Keratinocyte (primary cell): ENCODE data around the gene MUS81. TPM values are rescaled to one million over a fixed set of nuclear protein-coding genes. Genes with fewer than 3 reads are reported as not detected.

ENCODE experiments used
- DNase-seq: peaks from one replicate; pipeline ENCODE4 v3.0.0-alpha.2; 2011; ENCODE audit warnings: low read depth, missing footprints, low spot score
- FAIRE-seq: peaks from 2 replicates; lab custom pipeline; 2011; peaks lifted over from hg19 to GRCh38; lab: Jason Lieb, UNC
- H2AFZ ChIP-seq: 2 replicates; pipeline ENCODE4 v1.6.0; 2012; ENCODE audit warnings: low read length, control low read depth, inconsistent platforms; ENCODE audit not compliant: control insufficient read depth
- H3K27ac ChIP-seq: 2 replicates; pipeline ENCODE4 v1.5.1; 2011; ENCODE audit warnings: low read length; ENCODE audit not compliant: control insufficient read depth, insufficient read depth
- H3K27me3 ChIP-seq: 3 replicates; pipeline ENCODE4 v1.6.0; 2011; ENCODE audit warnings: low read length; ENCODE audit not compliant: control insufficient read depth, insufficient read depth; ENCODE audit errors: extremely low read depth
- H3K36me3 ChIP-seq, 2 experiments: 2 replicates in 1 of 2; 3 replicates in 1 of 2; pipeline ENCODE4 v1.5.1; 2011; ENCODE audit warnings: low read length in 2 of 2, mild to moderate bottlenecking in 1 of 2; ENCODE audit not compliant: control insufficient read depth in 2 of 2, insufficient read depth in 2 of 2; ENCODE audit errors: extremely low read depth in 1 of 2
- H3K4me1 ChIP-seq: 3 replicates; pipeline ENCODE4 v1.5.1; 2011; ENCODE audit warnings: low read length; ENCODE audit not compliant: control insufficient read depth, insufficient read depth; ENCODE audit errors: extremely low read depth
- H3K4me2 ChIP-seq: 3 replicates; pipeline ENCODE4 v1.6.0; 2011; ENCODE audit warnings: low read depth, low read length; ENCODE audit not compliant: control insufficient read depth, insufficient read depth; ENCODE audit errors: extremely low read depth
- H3K4me3 ChIP-seq, 3 experiments: fragments of 200-600 bp in 1 of 3; sonication (generic) in 1 of 3; 2 replicates in 2 of 3; 3 replicates in 1 of 3; pipeline ENCODE4 v1.5.1; 2011 to 2016; ENCODE audit warnings: low read length in 3 of 3, mild to moderate bottlenecking in 3 of 3, control low read depth in 2 of 3, inconsistent platforms in 1 of 3, low read depth in 1 of 3, mixed read lengths in 1 of 3, mixed run types in 1 of 3, moderate library complexity in 1 of 3; ENCODE audit not compliant: control insufficient read depth in 2 of 3, insufficient read depth in 2 of 3; ENCODE audit errors: extremely low read depth in 1 of 3
- H3K79me2 ChIP-seq: 2 replicates; pipeline ENCODE4 v1.6.0; 2012; ENCODE audit warnings: low read length; ENCODE audit not compliant: control insufficient read depth, insufficient read depth
- H3K9ac ChIP-seq: 3 replicates; pipeline ENCODE4 v1.6.0; 2011; ENCODE audit warnings: low read length; ENCODE audit not compliant: control insufficient read depth, insufficient read depth; ENCODE audit errors: extremely low read depth
- H3K9me1 ChIP-seq: 3 replicates; pipeline ENCODE4 v1.6.0; 2011; ENCODE audit warnings: low read length; ENCODE audit not compliant: control insufficient read depth, insufficient read depth; ENCODE audit errors: extremely low read depth
- H3K9me3 ChIP-seq: 2 replicates; pipeline ENCODE4 v1.5.1; 2012; ENCODE audit warnings: low read depth, low read length; ENCODE audit not compliant: control insufficient read depth
- H4K20me1 ChIP-seq: 3 replicates; pipeline ENCODE4 v1.6.0; 2011; ENCODE audit warnings: low read length; ENCODE audit not compliant: control insufficient read depth, insufficient read depth; ENCODE audit errors: extremely low read depth
- EZH2 ChIP-seq: IDR thresholded peaks from one replicate; pipeline ENCODE4 v1.6.1; 2012; ENCODE audit warnings: inconsistent platforms, mild to moderate bottlenecking, low read length, moderate library complexity
- dilution Hi-C: fragments of 300-500 bp; cut with MboI; formaldehyde crosslinking; loops from one replicate; pipeline ENCODE4 v1.7.0; 2020; ENCODE audit warnings: low sequenced_read_pairs; ENCODE audit not compliant: extremely low pct_ligation_motif_present
- polyA plus RNA-seq, 5 experiments: library from polyadenylated mRNA; depleted of rRNA in 3 of 5; stranded (reverse) in 3 of 5; stranded (forward) in 1 of 5; unstranded in 1 of 5; fragments of >200 nt; gene quantifications; 1 replicate in 1 of 5; 2 replicates in 3 of 5; 3 replicates in 1 of 5; pipeline versions ENCODE4 v1.2.1 to v1.2.3, GENCODE V29; 2011 to 2012; ENCODE audit warnings: missing spikeins in 2 of 5, low read depth in 1 of 5, low replicate concordance in 1 of 5
- TF ChIP-seq, protein P1 (sequence below), 3 experiments: IDR thresholded peaks in 1 of 3; conservative IDR thresholded peaks in 1 of 3; optimal IDR thresholded peaks in 1 of 3; 2 replicates in 2 of 3; 3 replicates in 1 of 3; pipeline versions ENCODE3 to v1.5.1; 2011; ENCODE audit warnings: low read length in 3 of 3, mild to moderate bottlenecking in 3 of 3, moderate library complexity in 2 of 3, control low read depth in 1 of 3, inconsistent platforms in 1 of 3; ENCODE audit not compliant: insufficient read depth in 2 of 3; ENCODE audit errors: extremely low read depth in 1 of 3

MUS81 gene
- polyA plus RNA-seq, 1 donor (not counting 4 experiments of a cell fraction or from before 2014, with no cell fraction given), result 28.0 TPM

GRCh38 chr11:65892661-65893317 is 32.6 kb downstream of the MUS81 start:
- Histone ChIP-seq H2AFZ (no peak overlapping the region), H3K27me3 (no peaks in the 10 kb centered on the region), H3K9me1 (peaks cover 2% of the 10 kb centered on the region), H3K27ac (no peak overlapping the region), H3K36me3 (peaks cover 22 to 47% of the 10 kb centered on the region in 2 experiments), H3K4me2 (peak overlapping the region; percentile 74), H4K20me1 (peaks cover 48% of the 10 kb centered on the region), H3K4me3 (peak overlapping the region in 2 of 3 experiments; percentile 43 to 55), H3K79me2 (peaks cover 47% of the 10 kb centered on the region), H3K9ac (peak overlapping the region; percentile 6), H3K4me1 (peaks cover 63% of the 10 kb centered on the region), H3K9me3 (no peaks in the 10 kb centered on the region)
- dilution Hi-C loops, result no loop called here
- no peak for DNase-seq
- no peak for FAIRE-seq
- TF ChIP-seq EZH2, result no peak
- TF ChIP-seq, protein P1, sequence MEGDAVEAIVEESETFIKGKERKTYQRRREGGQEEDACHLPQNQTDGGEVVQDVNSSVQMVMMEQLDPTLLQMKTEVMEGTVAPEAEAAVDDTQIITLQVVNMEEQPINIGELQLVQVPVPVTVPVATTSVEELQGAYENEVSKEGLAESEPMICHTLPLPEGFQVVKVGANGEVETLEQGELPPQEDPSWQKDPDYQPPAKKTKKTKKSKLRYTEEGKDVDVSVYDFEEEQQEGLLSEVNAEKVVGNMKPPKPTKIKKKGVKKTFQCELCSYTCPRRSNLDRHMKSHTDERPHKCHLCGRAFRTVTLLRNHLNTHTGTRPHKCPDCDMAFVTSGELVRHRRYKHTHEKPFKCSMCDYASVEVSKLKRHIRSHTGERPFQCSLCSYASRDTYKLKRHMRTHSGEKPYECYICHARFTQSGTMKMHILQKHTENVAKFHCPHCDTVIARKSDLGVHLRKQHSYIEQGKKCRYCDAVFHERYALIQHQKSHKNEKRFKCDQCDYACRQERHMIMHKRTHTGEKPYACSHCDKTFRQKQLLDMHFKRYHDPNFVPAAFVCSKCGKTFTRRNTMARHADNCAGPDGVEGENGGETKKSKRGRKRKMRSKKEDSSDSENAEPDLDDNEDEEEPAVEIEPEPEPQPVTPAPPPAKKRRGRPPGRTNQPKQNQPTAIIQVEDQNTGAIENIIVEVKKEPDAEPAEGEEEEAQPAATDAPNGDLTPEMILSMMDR (optimal IDR thresholded peaks at IDR 0.05 in 1 of 3, IDR thresholded peaks at IDR 0.05 in 1 of 3, conservative IDR thresholded peaks at IDR 0.05 in 1 of 3; ENCODE audit: extremely low read depth in 1 of 3, insufficient read depth in 2 of 3, low read length in 3 of 3), result no peak

DNA sequence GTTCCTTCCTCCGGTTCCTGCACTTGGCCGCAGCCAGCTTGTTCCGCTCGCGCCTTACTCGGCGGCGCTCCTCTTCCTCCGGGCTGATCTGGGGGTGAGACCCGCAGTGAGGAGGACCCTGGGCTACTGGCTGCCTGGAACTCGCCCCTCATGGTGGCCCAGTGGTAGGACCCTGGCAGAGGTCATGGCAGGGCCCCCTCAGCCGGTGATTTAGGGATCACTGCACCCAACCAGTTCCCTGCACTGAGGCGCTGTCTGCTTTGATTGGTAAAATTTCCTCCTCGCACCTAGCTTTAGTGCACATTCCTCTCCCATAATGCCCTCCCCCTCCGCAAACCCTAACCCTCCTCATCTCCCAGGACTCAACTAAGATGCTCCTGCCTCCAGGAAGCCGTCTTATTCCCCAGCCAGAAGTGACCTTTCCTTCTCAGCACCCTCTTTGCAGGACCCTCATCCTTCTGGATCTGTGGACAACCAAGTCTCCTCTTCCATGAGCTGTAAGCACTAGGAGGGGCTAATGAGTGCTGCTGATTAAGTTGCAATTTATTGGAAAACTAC is 33.9 kb downstream of the MUS81 start:
- Histone ChIP-seq H3K27ac (no peak overlapping the region), H3K9ac (peak overlapping the region; percentile 3), H3K4me3 (no peak overlapping the region), H4K20me1 (peaks cover 48% of the 10 kb centered on the region), H2AFZ (no peak overlapping the region), H3K36me3 (peaks cover 24 to 58% of the 10 kb centered on the region in 2 experiments), H3K4me1 (peaks cover 68% of the 10 kb centered on the region), H3K79me2 (peaks cover 59% of the 10 kb centered on the region), H3K27me3 (no peaks in the 10 kb centered on the region), H3K9me1 (peaks cover 2% of the 10 kb centered on the region), H3K9me3 (no peaks in the 10 kb centered on the region), H3K4me2 (peak overlapping the region; percentile 6)
- FAIRE-seq (no peak), DNase-seq (no peak)
- dilution Hi-C loops, result no loop called here
- TF ChIP-seq, protein P1 (optimal IDR thresholded peaks at IDR 0.05 in 1 of 3, IDR thresholded peaks at IDR 0.05 in 1 of 3, conservative IDR thresholded peaks at IDR 0.05 in 1 of 3; ENCODE audit: extremely low read depth in 1 of 3, insufficient read depth in 2 of 3, low read length in 3 of 3), result no peak
- TF ChIP-seq EZH2, result no peak
